Lower leg skin (tissue), 4 donors: ENCODE measurements around the gene VPS26B. TPM values are rescaled to one million over a fixed set of nuclear protein-coding genes. Genes with fewer than 3 reads are reported as not detected.
A peak's percentile ranks its signal among the peaks of the same experiment; 100 is the strongest.

Experiments used
- DNase-seq, 2 donors: peaks; one replicate each; pipeline ENCODE4 v3.0.0-alpha.2; 2019; ENCODE audit warnings: low spot score in 2 of 2
- H3K4me3 ChIP-seq: fragments of 200-600 bp; sonication (generic); 2 replicates; pipeline ENCODE4 v1.5.1; 2017; ENCODE audit warnings: mild to moderate bottlenecking, low read depth; ENCODE audit not compliant: poor library complexity, severe bottlenecking
- POLR2A ChIP-seq, 2 donors: fragments of 450-650 bp; IDR thresholded peaks; one replicate each; pipeline ENCODE4 v1.6.1; 2016 to 2017; ENCODE audit warnings: antibody characterized with exemption in 2 of 2, mild to moderate bottlenecking in 1 of 2, moderate library complexity in 1 of 2
- WGBS, 2 donors: methylation state at CpG; one replicate each; pipeline ENCODE4 v1.1.5; 2018; 5-methylcytosine and 5-hydroxymethylcytosine counted together
- intact Hi-C: fragments of 100-400 bp; cut with DNase I; formaldehyde crosslinking; loops from one replicate; pipeline ENCODE4 v1.15.0; 2023; ENCODE audit warnings: low total_unique reads
- total RNA-seq, 4 donors: library from RNA; depleted of rRNA; stranded (reverse); fragments of >200 nt; gene quantifications; one replicate each; pipeline ENCODE4 v1.1.0, GENCODE V29; 2016
- TF ChIP-seq, protein P1 (sequence below), 3 donors: fragments of 450-650 bp; IDR thresholded peaks; one replicate each; pipeline ENCODE4 v1.5.1; 2016; ENCODE audit warnings: antibody characterized with exemption in 3 of 3, mild to moderate bottlenecking in 3 of 3, moderate library complexity in 2 of 3

VPS26B gene
- total RNA-seq, 4 donors from 2014 or later, result 50.6 to 76.5 (median 64.1) TPM

DNA sequence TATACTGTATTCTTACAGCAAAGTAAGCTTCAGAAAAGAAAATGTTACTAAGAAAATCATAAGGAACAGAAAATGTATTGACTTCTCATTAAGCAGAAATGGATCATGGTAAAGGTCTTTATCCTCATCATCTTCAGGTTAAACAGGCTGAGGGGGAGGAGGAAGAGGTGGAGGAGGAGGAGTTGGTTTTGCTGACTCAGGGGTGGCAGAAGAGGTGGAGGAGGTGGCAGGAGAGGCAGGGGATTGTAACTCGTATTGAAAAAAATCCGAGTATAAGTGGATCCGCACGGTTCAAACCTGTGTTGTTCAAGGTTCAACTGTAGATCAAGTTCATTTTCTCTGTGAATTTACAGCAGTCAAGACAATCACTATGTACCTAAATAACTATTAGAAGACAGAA is 64.7 kb downstream of the VPS26B start:
- no peak for DNase-seq
- intact Hi-C loops, result no loop called here
- TF ChIP-seq, protein P1, sequence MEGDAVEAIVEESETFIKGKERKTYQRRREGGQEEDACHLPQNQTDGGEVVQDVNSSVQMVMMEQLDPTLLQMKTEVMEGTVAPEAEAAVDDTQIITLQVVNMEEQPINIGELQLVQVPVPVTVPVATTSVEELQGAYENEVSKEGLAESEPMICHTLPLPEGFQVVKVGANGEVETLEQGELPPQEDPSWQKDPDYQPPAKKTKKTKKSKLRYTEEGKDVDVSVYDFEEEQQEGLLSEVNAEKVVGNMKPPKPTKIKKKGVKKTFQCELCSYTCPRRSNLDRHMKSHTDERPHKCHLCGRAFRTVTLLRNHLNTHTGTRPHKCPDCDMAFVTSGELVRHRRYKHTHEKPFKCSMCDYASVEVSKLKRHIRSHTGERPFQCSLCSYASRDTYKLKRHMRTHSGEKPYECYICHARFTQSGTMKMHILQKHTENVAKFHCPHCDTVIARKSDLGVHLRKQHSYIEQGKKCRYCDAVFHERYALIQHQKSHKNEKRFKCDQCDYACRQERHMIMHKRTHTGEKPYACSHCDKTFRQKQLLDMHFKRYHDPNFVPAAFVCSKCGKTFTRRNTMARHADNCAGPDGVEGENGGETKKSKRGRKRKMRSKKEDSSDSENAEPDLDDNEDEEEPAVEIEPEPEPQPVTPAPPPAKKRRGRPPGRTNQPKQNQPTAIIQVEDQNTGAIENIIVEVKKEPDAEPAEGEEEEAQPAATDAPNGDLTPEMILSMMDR (IDR thresholded peaks at IDR 0.05), result no peak
- no peak for TF ChIP-seq POLR2A (IDR thresholded peaks at IDR 0.05)
- WGBS, 2 donors, result 79 to 85% methylated on average over 4 of the region's 4 CpGs
- no peak overlapping the region for H3K4me3 ChIP-seq

GRCh38 chr11:134289789-134290188 is 65.3 kb downstream of the VPS26B start:
- WGBS, 2 donors, result 47 to 60% methylated on average over 9 to 12 of the region's 12 CpGs
- TF ChIP-seq, protein P1 (IDR thresholded peaks at IDR 0.05), result no peak
- no peak for TF ChIP-seq POLR2A (IDR thresholded peaks at IDR 0.05)
- peak in 1 of 2 donors; percentile 84 for DNase-seq
- H3K4me3 ChIP-seq, result no peak overlapping the region
- intact Hi-C loops, result no loop called here

GRCh38 chr11:134290646-134291045 is 66.2 kb downstream of the VPS26B start:
- intact Hi-C loops, result no loop called here
- peak in 1 of 2 donors; percentile 54 for DNase-seq
- H3K4me3 ChIP-seq, result no peak overlapping the region
- TF ChIP-seq, protein P1 (IDR thresholded peaks at IDR 0.05), result no peak
- TF ChIP-seq POLR2A (IDR thresholded peaks at IDR 0.05), result no peak
- 87 to 90% methylated on average over 7 of the region's 7 CpGs for WGBS, 2 donors

GRCh38 chr11:134291196-134291595 is 66.7 kb downstream of the VPS26B start:
- intact Hi-C loops, result no loop called here
- H3K4me3 ChIP-seq, result no peak overlapping the region
- no peak for TF ChIP-seq POLR2A (IDR thresholded peaks at IDR 0.05)
- TF ChIP-seq, protein P1 (IDR thresholded peaks at IDR 0.05), result no peak
- peak in 1 of 2 donors; percentile 18 for DNase-seq
- WGBS, 2 donors, result 88 to 92% methylated on average over 6 of the region's 6 CpGs

- H3K4me3 ChIP-seq, result no peak overlapping the region
- peak in 1 of 2 donors; percentile 72 for DNase-seq
- no peak for TF ChIP-seq POLR2A (IDR thresholded peaks at IDR 0.05)
- TF ChIP-seq, protein P1 (IDR thresholded peaks at IDR 0.05), result no peak
- 77 to 78% methylated on average over 15 of the region's 15 CpGs for WGBS, 2 donors
- intact Hi-C loops, result no loop called here
Observed at GRCh38 chr11:134292661-134293060, 68.2 kb downstream of the VPS26B start.
